ENCODE data around the gene JMJD7. TPM values are rescaled to one million over a fixed set of nuclear protein-coding genes. Genes with fewer than 3 reads are reported as not detected.

Gene JMJD7
- total and polyA plus RNA-seq, 2 donors (not counting 1 experiment from before 2014, with no cell fraction given), result 33.4 to 43.9 TPM

DNA sequence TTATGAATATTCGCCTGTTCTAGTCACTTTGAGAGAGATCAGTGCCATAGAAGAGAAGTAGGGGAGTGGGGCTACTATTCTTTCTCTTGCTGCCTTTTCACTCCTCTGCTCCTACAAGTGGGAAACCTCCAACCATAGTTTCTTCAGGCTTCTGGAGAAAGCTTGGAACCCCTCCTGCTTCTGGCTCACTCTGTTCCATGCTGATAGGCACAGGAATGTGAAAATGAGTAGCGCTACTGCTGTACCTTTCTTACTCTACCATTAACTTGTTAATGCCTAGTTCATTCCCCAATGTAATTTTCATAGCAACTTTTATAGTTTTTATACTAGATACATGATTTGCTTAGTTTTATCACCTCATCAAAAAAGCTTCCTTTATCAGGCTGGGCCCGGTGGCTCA, 26.7 kb upstream of the JMJD7 start:
- Mint-ChIP-seq H3K9me3 (ENCODE audit: insufficient read depth) (no peaks in the 10 kb centered on the region), H3K27ac (no peak overlapping the region), H3K27me3 (no peaks in the 10 kb centered on the region), H3K4me3 (no peak overlapping the region), H3K4me1 (peaks cover 6% of the 10 kb centered on the region)
- Histone ChIP-seq H3K9ac (ENCODE audit: low read length) (no peak overlapping the region), H3K4me1 (ENCODE audit: control insufficient read depth in 2 of 2, insufficient read depth in 2 of 2, low read length in 2 of 2) (peaks cover 0 to 1% of the 10 kb centered on the region in 2 donors), H3K27me3 (replicated peaks in 1 of 4; ENCODE audit: control extremely low read depth in 1 of 4, control insufficient read depth in 3 of 4, insufficient read depth in 4 of 4, low read length in 3 of 4) (no peaks in the 10 kb centered on the region), H3K79me2 (ENCODE audit: control insufficient read depth, insufficient read depth, low read length) (no peaks in the 10 kb centered on the region), H4K20me1 (ENCODE audit: control insufficient read depth, insufficient read depth, low read length, poor library complexity, severe bottlenecking) (no peaks in the 10 kb centered on the region), H2AFZ (ENCODE audit: insufficient read depth, low read depth, low read length, poor library complexity, severe bottlenecking) (no peak overlapping the region), H3K4me2 (replicated peaks; ENCODE audit: low read depth, low read length, poor library complexity, severe bottlenecking) (no peak overlapping the region), H3K27ac (ENCODE audit: low read length in 2 of 2) (no peak overlapping the region), H3K9me3 (ENCODE audit: control extremely low read depth in 1 of 3, control insufficient read depth in 2 of 3, insufficient read depth in 1 of 3, low read length in 2 of 3) (no peaks in the 10 kb centered on the region), H3K4me3 (ENCODE audit: control extremely low read depth in 1 of 5, extremely low read depth in 1 of 5, insufficient read depth in 1 of 5, low read depth in 2 of 5, low read length in 4 of 5) (no peak overlapping the region), H3K36me3 (replicated peaks in 1 of 2; ENCODE audit: control extremely low read depth in 1 of 2, control insufficient read depth in 1 of 2, extremely low read depth in 1 of 2, insufficient read depth in 2 of 2, low read length in 1 of 2) (peaks cover 0 to 15% of the 10 kb centered on the region in 2 experiments)
- ChIA-PET POLR2A (no interaction called here), CTCF (interaction anchor here (3.9 to 15.7 kb wide), 2 partner anchors 11 to 25 kb away, joined by 27 to 716 read pairs; partner anchors contain the start of gene MAPKBP1)
- TF ChIP-seq, protein P1, sequence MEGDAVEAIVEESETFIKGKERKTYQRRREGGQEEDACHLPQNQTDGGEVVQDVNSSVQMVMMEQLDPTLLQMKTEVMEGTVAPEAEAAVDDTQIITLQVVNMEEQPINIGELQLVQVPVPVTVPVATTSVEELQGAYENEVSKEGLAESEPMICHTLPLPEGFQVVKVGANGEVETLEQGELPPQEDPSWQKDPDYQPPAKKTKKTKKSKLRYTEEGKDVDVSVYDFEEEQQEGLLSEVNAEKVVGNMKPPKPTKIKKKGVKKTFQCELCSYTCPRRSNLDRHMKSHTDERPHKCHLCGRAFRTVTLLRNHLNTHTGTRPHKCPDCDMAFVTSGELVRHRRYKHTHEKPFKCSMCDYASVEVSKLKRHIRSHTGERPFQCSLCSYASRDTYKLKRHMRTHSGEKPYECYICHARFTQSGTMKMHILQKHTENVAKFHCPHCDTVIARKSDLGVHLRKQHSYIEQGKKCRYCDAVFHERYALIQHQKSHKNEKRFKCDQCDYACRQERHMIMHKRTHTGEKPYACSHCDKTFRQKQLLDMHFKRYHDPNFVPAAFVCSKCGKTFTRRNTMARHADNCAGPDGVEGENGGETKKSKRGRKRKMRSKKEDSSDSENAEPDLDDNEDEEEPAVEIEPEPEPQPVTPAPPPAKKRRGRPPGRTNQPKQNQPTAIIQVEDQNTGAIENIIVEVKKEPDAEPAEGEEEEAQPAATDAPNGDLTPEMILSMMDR (IDR thresholded peaks at IDR 0.05), result no peak
- TF ChIP-seq EZH2 (IDR thresholded peaks at IDR 0.05; ENCODE audit: borderline replicate concordance, insufficient read depth, low read depth, low read length, poor library complexity, severe bottlenecking), result no peak
- intact Hi-C loops (cut with micrococcal nuclease), result no loop called here
- no peak for ATAC-seq (ENCODE audit: low read depth)
- no peak for DNase-seq
- no CpG with 5 or more reads among the region's 3 CpGs for WGBS (ENCODE audit: insufficient coverage)

DNA sequence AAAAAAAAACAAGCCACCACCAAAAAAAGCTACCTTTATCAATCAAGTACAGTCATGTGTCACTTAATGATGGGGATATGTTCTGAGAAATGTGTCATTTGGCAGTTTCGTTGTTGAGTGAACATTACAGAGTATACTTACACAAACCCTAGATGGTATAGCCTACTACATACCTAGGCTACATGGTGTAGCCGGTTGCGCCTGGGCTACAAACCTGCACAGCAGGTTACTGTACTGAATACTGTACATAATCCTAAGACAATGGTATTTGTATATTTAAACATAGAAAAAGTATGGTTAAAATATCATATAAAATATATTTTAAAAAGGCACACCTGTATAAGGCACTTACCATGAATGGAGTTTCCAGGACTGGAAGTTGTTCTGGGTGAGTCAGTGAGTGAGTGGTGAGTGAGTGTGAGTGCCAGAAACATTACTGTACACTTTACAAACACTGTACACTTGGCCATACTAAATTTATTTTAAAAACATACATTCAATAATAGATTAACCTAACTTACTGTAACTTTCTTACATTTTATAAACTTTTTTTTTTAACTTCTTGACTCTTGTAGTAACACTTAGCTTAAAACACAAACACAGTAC, 25.9 kb upstream of the JMJD7 start:
- H3K4me1 Mint-ChIP-seq, result peaks cover 6% of the 10 kb centered on the region
- Histone ChIP-seq H3K36me3 (replicated peaks in 1 of 2; ENCODE audit: control extremely low read depth in 1 of 2, control insufficient read depth in 1 of 2, extremely low read depth in 1 of 2, insufficient read depth in 2 of 2, low read length in 1 of 2) (peaks cover 0 to 15% of the 10 kb centered on the region in 2 experiments), H3K79me2 (ENCODE audit: control insufficient read depth, insufficient read depth, low read length) (no peaks in the 10 kb centered on the region), H3K27ac (ENCODE audit: low read length in 2 of 2) (no peak overlapping the region), H3K4me3 (ENCODE audit: control extremely low read depth in 1 of 5, extremely low read depth in 1 of 5, insufficient read depth in 1 of 5, low read depth in 2 of 5, low read length in 4 of 5) (no peak overlapping the region), H3K9ac (ENCODE audit: low read length) (no peak overlapping the region), H4K20me1 (ENCODE audit: control insufficient read depth, insufficient read depth, low read length, poor library complexity, severe bottlenecking) (no peaks in the 10 kb centered on the region), H2AFZ (ENCODE audit: insufficient read depth, low read depth, low read length, poor library complexity, severe bottlenecking) (no peak overlapping the region), H3K4me1 (ENCODE audit: control insufficient read depth in 2 of 2, insufficient read depth in 2 of 2, low read length in 2 of 2) (no peaks in the 10 kb centered on the region), H3K27me3 (replicated peaks in 1 of 4; ENCODE audit: control extremely low read depth in 1 of 4, control insufficient read depth in 3 of 4, insufficient read depth in 4 of 4, low read length in 3 of 4) (no peaks in the 10 kb centered on the region), H3K4me2 (replicated peaks; ENCODE audit: low read depth, low read length, poor library complexity, severe bottlenecking) (no peak overlapping the region), H3K9me3 (ENCODE audit: control extremely low read depth in 1 of 3, control insufficient read depth in 2 of 3, insufficient read depth in 1 of 3, low read length in 2 of 3) (no peaks in the 10 kb centered on the region)
- 100% methylated on average over 1 of the region's 3 CpGs for WGBS (ENCODE audit: insufficient coverage)
- intact Hi-C loops (cut with micrococcal nuclease), result no loop called here
- H3K9me3 Mint-ChIP-seq (ENCODE audit: insufficient read depth), result no peaks in the 10 kb centered on the region
- ChIA-PET CTCF (interaction anchor here (0.7 to 15.7 kb wide), 3 partner anchors 10 to 62 kb away, joined by 3 to 716 read pairs (median 27); partner anchors contain the start of gene MAPKBP1), POLR2A (interaction anchor here (0.7 kb wide), 1 partner anchor 22 kb away, joined by 3 read pairs; no protein-coding TSS in a partner anchor)
- no peak for DNase-seq
- H3K27ac Mint-ChIP-seq, result no peak overlapping the region
- TF ChIP-seq EZH2 (IDR thresholded peaks at IDR 0.05; ENCODE audit: borderline replicate concordance, insufficient read depth, low read depth, low read length, poor library complexity, severe bottlenecking), result no peak
- TF ChIP-seq, protein P1 (IDR thresholded peaks at IDR 0.05), result no peak
- H3K4me3 Mint-ChIP-seq, result no peak overlapping the region
- no peaks in the 10 kb centered on the region for H3K27me3 Mint-ChIP-seq
- no peak for ATAC-seq (ENCODE audit: low read depth)

Measured in B cell (primary cell).